IMR-90 (cell line): ENCODE results near the gene C19orf85. TPM values are rescaled to one million over a fixed set of nuclear protein-coding genes. Genes with fewer than 3 reads are reported as not detected.

Source experiments
- ATAC-seq: fragments of 200-7000 bp; cut with Tn5 transposase; 2 replicates; pipeline ENCODE4 v1.9.1; 2020; ENCODE audit warnings: low read depth, mild to moderate bottlenecking, moderate library complexity
- BruUV-seq: library from RNA; stranded (reverse); fragments of 400-500 nt; replicated peaks from 2 replicates; lab custom pipeline; 2021; lab: Mats Ljungman, UMichigan
- CTCF ChIA-PET: fragments of 300-600 bp; formaldehyde crosslinking; extraction: SDS; loops from one replicate; lab custom pipeline; 2021; ENCODE audit warnings: antibody characterized with exemption; lab: Yijun Ruan, JAX
- POLR2A ChIA-PET: fragments of 300-600 bp; sonication (Branson Sonifier 250); formaldehyde crosslinking; loops from one replicate; lab custom pipeline; 2022; ENCODE audit warnings: antibody characterized with exemption; ENCODE audit not compliant: unreplicated experiment; lab: Charles Lee
- DNase-seq: peaks from one replicate; pipeline ENCODE4 v3.0.0; 2013
- H2AFZ ChIP-seq: replicated peaks from 2 replicates; pipeline ENCODE3; 2013; ENCODE audit warnings: low read length, mild to moderate bottlenecking; ENCODE audit not compliant: poor library complexity
- H2AK5ac ChIP-seq: 2 replicates; pipeline ENCODE4 v1.6.1; 2013; ENCODE audit warnings: low read depth, low read length, inconsistent platforms
- H2AK9ac ChIP-seq: replicated peaks from 2 replicates; pipeline ENCODE3; 2013; ENCODE audit warnings: mild to moderate bottlenecking, low read depth, low read length, moderate library complexity; ENCODE audit not compliant: poor library complexity
- H2BK120ac ChIP-seq: 2 replicates; pipeline ENCODE4 v1.6.1; 2013; ENCODE audit warnings: low read depth, low read length, inconsistent platforms
- H2BK15ac ChIP-seq: 3 replicates; pipeline ENCODE4 v1.6.1; 2013; ENCODE audit warnings: low read depth, low read length, inconsistent platforms
- H2BK20ac ChIP-seq: 2 replicates; pipeline ENCODE4 v1.6.1; 2013; ENCODE audit warnings: low read depth, mild to moderate bottlenecking, inconsistent platforms, low read length, moderate library complexity
- H2BK5ac ChIP-seq: 2 replicates; pipeline ENCODE4 v1.6.1; 2013; ENCODE audit warnings: mild to moderate bottlenecking, low read depth, low read length, inconsistent platforms; ENCODE audit not compliant: poor library complexity, severe bottlenecking
- H3K14ac ChIP-seq: replicated peaks from 2 replicates; pipeline ENCODE4 v1.6.1; 2013; ENCODE audit warnings: low read depth, low read length, inconsistent platforms
- H3K18ac ChIP-seq: 2 replicates; pipeline ENCODE4 v1.6.1; 2013; ENCODE audit warnings: low read depth, low read length, control low read depth
- H3K23ac ChIP-seq: 2 replicates; pipeline ENCODE4 v1.6.1; 2013; ENCODE audit warnings: low read depth, low read length, inconsistent platforms
- H3K27ac ChIP-seq: 2 replicates; pipeline ENCODE4 v1.5.1; 2013; ENCODE audit warnings: mild to moderate bottlenecking, control low read depth, low read length; ENCODE audit not compliant: insufficient read depth
- H3K27me3 ChIP-seq: 2 replicates; pipeline ENCODE4 v1.6.1; 2013; ENCODE audit warnings: low read length; ENCODE audit not compliant: control insufficient read depth, insufficient read depth
- H3K36me3 ChIP-seq: 2 replicates; pipeline ENCODE4 v1.6.1; 2013; ENCODE audit warnings: low read length, mixed read lengths; ENCODE audit not compliant: control insufficient read depth, insufficient read depth
- H3K4ac ChIP-seq: 2 replicates; pipeline ENCODE4 v1.6.1; 2013; ENCODE audit warnings: low read depth, low read length, inconsistent platforms
- H3K4me1 ChIP-seq: 2 replicates; pipeline ENCODE4 v1.6.1; 2013; ENCODE audit warnings: low read length, mixed read lengths; ENCODE audit not compliant: control insufficient read depth, insufficient read depth
- H3K4me2 ChIP-seq: 2 replicates; pipeline ENCODE4 v1.6.1; 2013; ENCODE audit warnings: low read depth, mild to moderate bottlenecking, control low read depth, low read length, moderate library complexity
- H3K4me3 ChIP-seq: 2 replicates; pipeline ENCODE4 v1.5.1; 2013; ENCODE audit warnings: low read depth, mild to moderate bottlenecking, control low read depth, low read length, moderate library complexity; ENCODE audit not compliant: insufficient read depth
- H3K56ac ChIP-seq: 2 replicates; pipeline ENCODE4 v1.6.1; 2013; ENCODE audit warnings: low read length, inconsistent platforms; ENCODE audit not compliant: insufficient read depth; ENCODE audit errors: extremely low read depth
- H3K79me1 ChIP-seq, 2 experiments: 2 replicates each; pipeline ENCODE4 v1.6.1; 2013; ENCODE audit warnings: low read length in 2 of 2, inconsistent platforms in 1 of 2, low read depth in 1 of 2
- H3K9ac ChIP-seq: 2 replicates; pipeline ENCODE4 v1.6.1; 2013; ENCODE audit warnings: low read depth, low read length, control low read depth
- H3K9me1 ChIP-seq: 2 replicates; pipeline ENCODE4 v1.6.1; 2013; ENCODE audit warnings: low read length, inconsistent platforms; ENCODE audit not compliant: insufficient read depth
- H3K9me3 ChIP-seq: 2 replicates; pipeline ENCODE4 v1.6.1; 2013; ENCODE audit warnings: low read length; ENCODE audit not compliant: control insufficient read depth, insufficient read depth
- H4K20me1 ChIP-seq: 2 replicates; pipeline ENCODE4 v1.6.1; 2013; ENCODE audit warnings: low read length, inconsistent platforms; ENCODE audit not compliant: insufficient read depth
- H4K5ac ChIP-seq: 2 replicates; pipeline ENCODE4 v1.6.1; 2013; ENCODE audit warnings: mild to moderate bottlenecking, low read depth, low read length, control low read depth
- H4K8ac ChIP-seq, 2 experiments: 2 replicates each; pipeline ENCODE4 v1.6.1; 2013; ENCODE audit warnings: low read depth in 2 of 2, low read length in 2 of 2, control low read depth in 1 of 2, inconsistent platforms in 1 of 2
- H4K91ac ChIP-seq: 2 replicates; pipeline ENCODE4 v1.6.1; 2013; ENCODE audit warnings: low read depth, low read length, inconsistent platforms; ENCODE audit not compliant: insufficient read depth
- BHLHE40 ChIP-seq: fragments of 150-350 bp; IDR thresholded peaks from 2 replicates; pipeline ENCODE4 v1.6.1; 2016; ENCODE audit warnings: mild to moderate bottlenecking, low read depth, low read length
- ELK1 ChIP-seq: fragments of 150-350 bp; IDR thresholded peaks from 2 replicates; pipeline ENCODE4 v1.6.1; 2016; ENCODE audit warnings: low read depth, mild to moderate bottlenecking, low read length, moderate library complexity, borderline replicate concordance
- MXI1 ChIP-seq: IDR thresholded peaks from 2 replicates; pipeline ENCODE4 v1.6.1; 2012; ENCODE audit warnings: low read depth, mild to moderate bottlenecking, low read length, moderate library complexity, borderline replicate concordance
- NFE2L2 ChIP-seq: fragments of 150-350 bp; IDR thresholded peaks from 2 replicates; pipeline ENCODE4 v1.6.1; 2016; ENCODE audit warnings: low read depth, mild to moderate bottlenecking, low read length
- RCOR1 ChIP-seq: IDR thresholded peaks from 2 replicates; pipeline ENCODE4 v1.6.1; 2012; ENCODE audit warnings: mild to moderate bottlenecking, low read length, improper control_type of control experiment; ENCODE audit not compliant: insufficient replicate concordance
- USF2 ChIP-seq: fragments of 150-350 bp; IDR thresholded peaks from 2 replicates; pipeline ENCODE4 v1.6.1; 2017; ENCODE audit warnings: mild to moderate bottlenecking, antibody characterized with exemption, low read length, low read depth
- WGBS, 2 experiments: methylation state at CpG; one replicate each; pipeline versions ENCODE4 v1.1.5 to v1.1.7; 2013; ENCODE audit warnings: missing lambda C conversion rate in 2 of 2; ENCODE audit not compliant: insufficient read length in 1 of 2; ENCODE audit errors: extremely low coverage in 2 of 2; 5-methylcytosine and 5-hydroxymethylcytosine counted together
- dilution Hi-C: fragments of 300-500 bp; cut with HindIII; formaldehyde crosslinking; loops from one replicate; pipeline ENCODE4 v1.14.3; 2018; ENCODE audit warnings: low sequenced_read_pairs; ENCODE audit not compliant: unreplicated experiment
- in situ Hi-C: fragments of 300-500 bp; cut with MboI; formaldehyde crosslinking; loops from 3 replicates; pipeline ENCODE4 v1.14.3; 2019; ENCODE audit warnings: low sequenced_read_pairs, inconsistent platforms, mixed read lengths
- intact Hi-C: fragments of 100-400 bp; cut with micrococcal nuclease; formaldehyde crosslinking; loops from 2 replicates; pipeline ENCODE4 v1.10.0; 2022
- polyA plus RNA-seq, 3 experiments: library from polyadenylated mRNA; depleted of rRNA; stranded (reverse); fragments of >200 nt; gene quantifications; 2 replicates each; pipeline ENCODE4 v1.2.3, GENCODE V29; 2012; ENCODE audit warnings: low replicate concordance in 1 of 3
- total RNA-seq: library from RNA; depleted of rRNA; stranded (reverse); fragments of >200 nt; gene quantifications from 2 replicates; pipeline ENCODE4 v1.2.3, GENCODE V29; 2012

The C19orf85 gene
- total and polyA plus RNA-seq, 2 of the 4 experiments (the other 2 are of a cell fraction) = not detected

DNA sequence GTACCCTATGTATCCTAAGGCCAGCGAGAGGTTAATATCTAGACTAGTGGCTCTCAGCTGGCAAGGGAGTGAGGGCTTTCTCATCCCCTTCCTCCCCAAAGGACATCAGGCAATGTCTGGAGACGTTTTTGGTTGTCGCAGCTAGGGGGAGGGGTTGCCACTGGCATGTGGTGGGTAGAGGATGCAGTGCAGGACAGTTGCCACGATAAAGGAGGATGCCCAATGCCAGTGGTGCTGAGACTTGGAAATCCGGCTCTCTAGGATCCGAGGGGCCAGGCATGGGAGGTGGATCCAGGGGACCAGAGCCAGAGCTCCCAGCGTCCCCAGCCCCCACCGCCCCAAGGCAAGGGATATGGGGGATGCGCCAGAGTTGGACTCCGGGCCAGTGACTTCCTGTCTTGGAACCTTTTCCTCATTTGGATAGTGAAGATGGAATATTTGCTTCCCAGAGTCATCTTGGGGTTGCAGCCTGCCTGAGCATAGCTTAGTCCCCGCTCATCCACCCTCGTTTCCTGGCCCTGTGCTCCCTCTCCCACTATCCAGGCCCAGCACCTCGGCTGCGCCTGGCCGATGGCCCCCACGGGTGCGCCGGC, 28.6 kb upstream of the C19orf85 start:
- Histone ChIP-seq H3K4me2 (peak overlapping the region; percentile 25; the same call in 1 of the 2 replicates), H2BK120ac (peak overlapping the region; percentile 80), H3K36me3 (0 out of 2 replicates have a peak, but pooled peaks cover 3% of the 10 kb centered on the region), H3K9me1 (peaks cover 3% of the 10 kb centered on the region), H3K79me1 (peaks cover 0 to 21% of the 10 kb centered on the region in 2 experiments), H2AK5ac (peak overlapping the region; percentile 76; the same call in 1 of the 2 replicates), H3K4me3 (no peak overlapping the region; the same call in 1 of the 2 replicates), H2AK9ac (peak overlapping the region; percentile 17), H3K23ac (0 out of 2 replicates have a peak overlapping the region, but pooled peaks have one; percentile 59), H3K9me3 (no peaks in the 10 kb centered on the region), H3K4ac (peak overlapping the region; percentile 84), H4K8ac (peak overlapping the region; percentile 15 to 77; a peak in 3 of 4 replicates), H2BK20ac (peak overlapping the region; percentile 72), H2BK15ac (no peak overlapping the region), H3K56ac (0 out of 2 replicates have a peak overlapping the region, but pooled peaks have one; percentile 7), H4K20me1 (no peaks in the 10 kb centered on the region), H4K91ac (peak overlapping the region; percentile 76), H3K27ac (peak overlapping the region; percentile 19), H3K14ac (0 out of 2 replicates have a peak overlapping the region, but pooled peaks have one; percentile 10), H3K4me1 (peaks cover 24% of the 10 kb centered on the region), H3K18ac (no peak overlapping the region), H2AFZ (peak overlapping the region; percentile 77), H4K5ac (peak overlapping the region; percentile 69), H2BK5ac (peak overlapping the region; percentile 94), H3K27me3 (no peaks in the 10 kb centered on the region), H3K9ac (no peak overlapping the region)
- intact Hi-C loops = no loop called here
- CTCF ChIA-PET = interaction anchor here (0.6 to 3.1 kb wide), 2 partner anchors 11 to 97 kb away, joined by 4 to 16 read pairs; no protein-coding TSS in a partner anchor
- peak; percentile 27 for ATAC-seq
- TF ChIP-seq ELK1 (no peak), RCOR1 (no peak), MXI1 (no peak), USF2 (no peak), BHLHE40 (no peak), NFE2L2 (no peak)
- dilution Hi-C loops = no loop called here
- no TSS peak for BruUV-seq
- in situ Hi-C loops = loop anchor here (25.0 kb wide), 1 partner anchor 1031 kb away; the partner anchor contains the start of genes CDC42EP5 and LENG9
- WGBS, 2 experiments = 58% methylated on average over 2 of the region's 18 CpGs; no CpG with 5 or more reads in 1 of the 2 experiments
- DNase-seq = peak; percentile 67
- POLR2A ChIA-PET = no interaction called here
